ENCODE results near the gene FAM83F. TPM values are rescaled to one million over a fixed set of nuclear protein-coding genes. Genes with fewer than 3 reads are reported as not detected.

The FAM83F gene
- total and polyA plus RNA-seq, 9 donors: 0.12 to 3.4 (median 0.66) TPM

GRCh38 chr22:40018051-40018450 is 23.3 kb downstream of the FAM83F start:
- no peaks in the 10 kb centered on the region for H3K9me3 ChIP-seq
- WGBS, 3 donors: 59 to 75% (median 63%) methylated on average over 6 of the region's 6 CpGs
- no peak for DNase-seq
- no peak overlapping the region for H3K4me3 ChIP-seq
- no peaks in the 10 kb centered on the region for H3K27me3 ChIP-seq
- no peaks in the 10 kb centered on the region for H3K4me1 ChIP-seq (ENCODE audit: insufficient read depth)
- intact Hi-C loops (cut with DNase I): loop anchor here in 1 of 4 donors (2.0 kb wide), 1 partner anchor 475 kb away; no protein-coding TSS in a partner anchor
- H3K27ac ChIP-seq: no peak overlapping the region
- no peaks in the 10 kb centered on the region for H3K36me3 ChIP-seq
- TF ChIP-seq CTCF (IDR thresholded peaks at IDR 0.05) (no peak), EP300 (IDR thresholded peaks at IDR 0.05) (no peak), POLR2A (IDR thresholded peaks at IDR 0.05) (no peak)

- intact Hi-C loops (cut with DNase I): loop anchor here in 1 of 4 donors (2.0 kb wide), 1 partner anchor 476 kb away; no protein-coding TSS in a partner anchor
- no peak for TF ChIP-seq EP300 (IDR thresholded peaks at IDR 0.05)
- TF ChIP-seq CTCF (IDR thresholded peaks at IDR 0.05): no peak
- no peak for TF ChIP-seq POLR2A (IDR thresholded peaks at IDR 0.05)
- H3K27ac ChIP-seq: no peak overlapping the region
- 91 to 96% (median 92%) methylated on average over 9 of the region's 9 CpGs for WGBS, 3 donors
- H3K4me3 ChIP-seq: no peak overlapping the region
- H3K27me3 ChIP-seq: no peaks in the 10 kb centered on the region
- H3K36me3 ChIP-seq: no peaks in the 10 kb centered on the region
- no peak for DNase-seq
- no peaks in the 10 kb centered on the region for H3K9me3 ChIP-seq
- no peaks in the 10 kb centered on the region for H3K4me1 ChIP-seq (ENCODE audit: insufficient read depth)
These were observed 24.3 kb downstream of the FAM83F start for GRCh38 chr22:40019100-40019499.

GRCh38 chr22:40020956-40021355 is 26.2 kb downstream of the FAM83F start:
- WGBS, 3 donors: 78 to 89% (median 87%) methylated on average over 7 of the region's 7 CpGs
- Histone ChIP-seq H3K27ac (no peak overlapping the region), H3K4me1 (ENCODE audit: insufficient read depth) (no peaks in the 10 kb centered on the region), H3K4me3 (no peak overlapping the region), H3K27me3 (no peaks in the 10 kb centered on the region), H3K36me3 (no peaks in the 10 kb centered on the region), H3K9me3 (no peaks in the 10 kb centered on the region)
- DNase-seq: no peak
- TF ChIP-seq CTCF (IDR thresholded peaks at IDR 0.05) (no peak), EP300 (IDR thresholded peaks at IDR 0.05) (no peak), POLR2A (IDR thresholded peaks at IDR 0.05) (no peak)
- intact Hi-C loops (cut with DNase I): loop anchor here in 3 of 4 donors (5.0 to 10.0 kb wide), 3 partner anchors 476 to 486 kb away; partner anchors contain the start of gene RPS19BP1 (in 1 of the 3)

- DNase-seq: no peak
- TF ChIP-seq EP300 (IDR thresholded peaks at IDR 0.05) (no peak), POLR2A (IDR thresholded peaks at IDR 0.05) (no peak), CTCF (IDR thresholded peaks at IDR 0.05) (no peak)
- Histone ChIP-seq H3K27me3 (no peaks in the 10 kb centered on the region), H3K4me3 (no peak overlapping the region), H3K4me1 (ENCODE audit: insufficient read depth) (no peaks in the 10 kb centered on the region), H3K9me3 (no peaks in the 10 kb centered on the region), H3K27ac (no peak overlapping the region), H3K36me3 (no peaks in the 10 kb centered on the region)
- 90 to 92% (median 91%) methylated on average over 34 of the region's 34 CpGs for WGBS, 3 donors
- intact Hi-C loops (cut with DNase I): loop anchor here in 3 of 4 donors (5.0 to 10.0 kb wide), 3 partner anchors 477 to 487 kb away; partner anchors contain the start of gene RPS19BP1 (in 1 of the 3)
These were observed 26.7 kb downstream of the FAM83F start for GRCh38 chr22:40021401-40022000.

All from ovary (tissue), 9 donors.